H1 (cell line): ENCODE data around the gene TNRC6B. TPM values are rescaled to one million over a fixed set of nuclear protein-coding genes. Genes with fewer than 3 reads are reported as not detected.

ENCODE experiments used
- CTCF ChIA-PET: fragments of 300-600 bp; sonication (Branson Sonifier 250); formaldehyde crosslinking; loops from one replicate; lab custom pipeline; 2021; ENCODE audit not compliant: partially characterized antibody; lab: Charles Lee
- POLR2A ChIA-PET: fragments of 300-600 bp; sonication (Branson Sonifier 250); formaldehyde crosslinking; loops from one replicate; lab custom pipeline; 2021; ENCODE audit warnings: inconsistent platforms; ENCODE audit not compliant: partially characterized antibody; lab: Charles Lee
- DNase-seq, 2 experiments: peaks; one replicate each; pipeline versions ENCODE4 v3.0.0 to v3.0.0-alpha.2; 2010 to 2022; ENCODE audit warnings: low spot score in 2 of 2, low read depth in 1 of 2, mixed read lengths in 1 of 2
- FAIRE-seq: peaks from 2 replicates; lab custom pipeline; 2011; peaks lifted over from hg19 to GRCh38; lab: Jason Lieb, UNC
- H2AFZ ChIP-seq: 2 replicates; pipeline ENCODE4 v1.8.1; 2012; ENCODE audit warnings: low read length, inconsistent platforms
- H2AK5ac ChIP-seq: 2 replicates; pipeline ENCODE4 v1.6.1; 2013; ENCODE audit warnings: low read depth, low read length
- H2BK120ac ChIP-seq: replicated peaks from 2 replicates; pipeline ENCODE3; 2013; ENCODE audit warnings: low read depth, low read length, inconsistent platforms
- H2BK12ac ChIP-seq: 2 replicates; pipeline ENCODE4 v1.6.1; 2013; ENCODE audit warnings: low read depth, low read length
- H2BK15ac ChIP-seq: 2 replicates; pipeline ENCODE4 v1.6.1; 2013; ENCODE audit warnings: low read length
- H2BK20ac ChIP-seq: 2 replicates; pipeline ENCODE4 v1.6.1; 2013; ENCODE audit warnings: low read length
- H2BK5ac ChIP-seq: 2 replicates; pipeline ENCODE4 v1.6.1; 2013; ENCODE audit warnings: low read depth, low read length
- H3K14ac ChIP-seq: 2 replicates; pipeline ENCODE4 v1.6.1; 2013; ENCODE audit warnings: inconsistent platforms; ENCODE audit not compliant: insufficient read length
- H3K18ac ChIP-seq: 2 replicates; pipeline ENCODE4 v1.6.1; 2013; ENCODE audit warnings: low read length; ENCODE audit errors: extremely low read depth
- H3K23ac ChIP-seq: 2 replicates; pipeline ENCODE4 v1.6.1; 2013; ENCODE audit warnings: inconsistent platforms; ENCODE audit not compliant: insufficient read length
- H3K23me2 ChIP-seq: 2 replicates; pipeline ENCODE4 v1.6.1; 2013; ENCODE audit warnings: low read depth, low read length
- H3K27ac ChIP-seq: 2 replicates; pipeline ENCODE4 v1.6.1; 2011; ENCODE audit warnings: low read depth, low read length, inconsistent platforms
- H3K27me3 ChIP-seq, 4 experiments: replicated peaks in 1 of 4; 1 replicate in 1 of 4; 2 replicates in 3 of 4; pipeline versions ENCODE4 v1.6.1 to v1.8.1; 2011 to 2013; ENCODE audit warnings: low read length in 3 of 4, mild to moderate bottlenecking in 3 of 4, inconsistent platforms in 2 of 4, mixed read lengths in 2 of 4, moderate library complexity in 1 of 4; ENCODE audit not compliant: control insufficient read depth in 3 of 4, insufficient read depth in 3 of 4; ENCODE audit errors: extremely low read depth in 1 of 4
- H3K36me3 ChIP-seq, 4 experiments: 2 replicates each; pipeline versions ENCODE4 v1.6.1 to v1.8.1; 2011 to 2013; ENCODE audit warnings: mild to moderate bottlenecking in 4 of 4, low read length in 3 of 4, moderate library complexity in 2 of 4, control low read depth in 1 of 4, inconsistent platforms in 1 of 4; ENCODE audit not compliant: insufficient read depth in 4 of 4, control insufficient read depth in 2 of 4
- H3K4ac ChIP-seq: replicated peaks from 2 replicates; pipeline ENCODE3; 2013; ENCODE audit warnings: low read length, low read depth, mixed read lengths, inconsistent platforms; ENCODE audit not compliant: insufficient read length
- H3K4me1 ChIP-seq, 4 experiments: replicated peaks in 1 of 4; 1 replicate in 1 of 4; 2 replicates in 3 of 4; pipeline versions ENCODE4 v1.6.1 to v1.8.1; 2011 to 2013; ENCODE audit warnings: low read length in 3 of 4, inconsistent platforms in 2 of 4, mixed read lengths in 1 of 4; ENCODE audit not compliant: insufficient read depth in 4 of 4, control insufficient read depth in 3 of 4
- H3K4me2 ChIP-seq, 2 experiments: 2 replicates each; pipeline versions ENCODE4 v1.6.1 to v1.8.1; 2011 to 2013; ENCODE audit warnings: low read depth in 2 of 2, low read length in 2 of 2, control low read depth in 1 of 2, inconsistent platforms in 1 of 2, mild to moderate bottlenecking in 1 of 2; ENCODE audit not compliant: insufficient read depth in 1 of 2
- H3K4me3 ChIP-seq, 4 experiments: fragments of 200-600, 300-600 bp in 1 of 4; sonication (generic), shearing (Covaris generic), sonication (Bioruptor Twin) in 1 of 4; 2 replicates each; pipeline versions ENCODE4 v1.5.1 to v1.8.1; 2011 to 2016; ENCODE audit warnings: low read length in 4 of 4, low read depth in 3 of 4, control low read depth in 2 of 4, inconsistent platforms in 2 of 4, mild to moderate bottlenecking in 2 of 4, mixed read lengths in 1 of 4, moderate library complexity in 1 of 4; ENCODE audit not compliant: insufficient read depth in 2 of 4; ENCODE audit errors: extremely low read depth in 1 of 4
- H3K56ac ChIP-seq: replicated peaks from 2 replicates; pipeline ENCODE3; 2013; ENCODE audit warnings: low read depth, mild to moderate bottlenecking, mixed read lengths, low read length, inconsistent platforms; ENCODE audit not compliant: insufficient read length
- H3K79me1 ChIP-seq: 2 replicates; pipeline ENCODE4 v1.6.1; 2013; ENCODE audit warnings: low read depth, low read length, control low read depth
- H3K79me2 ChIP-seq, 2 experiments: 2 replicates each; pipeline versions ENCODE4 v1.6.1 to v1.8.1; 2012 to 2013; ENCODE audit warnings: low read length in 2 of 2, mild to moderate bottlenecking in 2 of 2, inconsistent platforms in 1 of 2; ENCODE audit not compliant: insufficient read depth in 2 of 2, control insufficient read depth in 1 of 2
- H3K9ac ChIP-seq, 4 experiments: replicated peaks in 1 of 4; 1 replicate in 1 of 4; 2 replicates in 3 of 4; pipeline versions ENCODE4 v1.6.1 to v1.8.1; 2011 to 2013; ENCODE audit warnings: low read depth in 3 of 4, low read length in 3 of 4, control low read depth in 2 of 4, mild to moderate bottlenecking in 2 of 4, moderate library complexity in 2 of 4, inconsistent platforms in 1 of 4; ENCODE audit errors: extremely low read depth in 1 of 4
- H3K9me3 ChIP-seq, 2 experiments: 2 replicates each; pipeline versions ENCODE4 v1.6.1 to v1.8.1; 2012 to 2013; ENCODE audit warnings: mild to moderate bottlenecking in 2 of 2, moderate library complexity in 2 of 2, control low read depth in 1 of 2, inconsistent platforms in 1 of 2, low read depth in 1 of 2, low read length in 1 of 2, mixed read lengths in 1 of 2; ENCODE audit not compliant: insufficient read depth in 2 of 2
- H4K20me1 ChIP-seq, 2 experiments: replicated peaks in 1 of 2; 2 replicates each; pipeline versions ENCODE3 to v1.8.1; 2011 to 2013; ENCODE audit warnings: inconsistent platforms in 2 of 2, low read length in 2 of 2, mild to moderate bottlenecking in 1 of 2; ENCODE audit not compliant: insufficient read depth in 2 of 2, control insufficient read depth in 1 of 2
- H4K5ac ChIP-seq: 2 replicates; pipeline ENCODE4 v1.6.1; 2013; ENCODE audit warnings: low read length, low read depth, mixed read lengths, inconsistent platforms; ENCODE audit not compliant: insufficient read length
- H4K8ac ChIP-seq: 2 replicates; pipeline ENCODE4 v1.8.0; 2013; ENCODE audit warnings: mild to moderate bottlenecking, moderate library complexity, low read length, inconsistent platforms; ENCODE audit not compliant: insufficient read depth; ENCODE audit errors: extremely low read depth
- H4K91ac ChIP-seq: replicated peaks from 2 replicates; pipeline ENCODE3; 2013; ENCODE audit warnings: low read length, mixed read lengths, inconsistent platforms; ENCODE audit not compliant: insufficient read length
- ASH2L ChIP-seq: fragments of 200-600, 300-600 bp; sonication (generic); IDR thresholded peaks from one replicate; pipeline ENCODE4 v1.7.1; 2017; ENCODE audit warnings: low read length
- CHD1 ChIP-seq: IDR thresholded peaks from 2 replicates; pipeline ENCODE4 v1.6.1; 2012; ENCODE audit warnings: low read depth, low read length, improper control_type of control experiment
- CREB1 ChIP-seq: IDR thresholded peaks from 2 replicates; pipeline ENCODE4 v1.6.1; 2012; ENCODE audit warnings: inconsistent platforms
- EGR1 ChIP-seq: IDR thresholded peaks from 2 replicates; pipeline ENCODE4 v1.6.1; 2011; ENCODE audit warnings: low read depth, low read length, borderline replicate concordance
- EP300 ChIP-seq, 2 experiments: IDR thresholded peaks; 1 replicate in 1 of 2; 2 replicates in 1 of 2; pipeline ENCODE4 v1.6.1; 2011 to 2012; ENCODE audit warnings: low read depth in 2 of 2, low read length in 2 of 2, mild to moderate bottlenecking in 2 of 2, borderline replicate concordance in 1 of 2, inconsistent platforms in 1 of 2, moderate library complexity in 1 of 2
- EZH2 ChIP-seq: fragments of 200-600 bp; sonication (generic); IDR thresholded peaks from 2 replicates; pipeline ENCODE4 v1.7.1; 2012; ENCODE audit warnings: low read depth, mild to moderate bottlenecking, moderate library complexity, low read length, inconsistent platforms; ENCODE audit not compliant: severe bottlenecking
- HDAC2 ChIP-seq, 2 experiments: fragments of 300-600 bp in 1 of 2; sonication (generic) in 1 of 2; IDR thresholded peaks; 2 replicates each; pipeline ENCODE4 v1.6.1; 2011 to 2012; ENCODE audit warnings: low read depth in 2 of 2, low read length in 2 of 2, mild to moderate bottlenecking in 2 of 2, moderate library complexity in 2 of 2, borderline replicate concordance in 1 of 2, inconsistent platforms in 1 of 2
- MAFK ChIP-seq: IDR thresholded peaks from 2 replicates; pipeline ENCODE4 v1.6.1; 2012; ENCODE audit warnings: low read depth, mild to moderate bottlenecking, improper control_type of control experiment, low read length
- NRF1 ChIP-seq: IDR thresholded peaks from 2 replicates; pipeline ENCODE4 v1.6.1; 2011; ENCODE audit warnings: mild to moderate bottlenecking, low read depth, low read length, improper control_type of control experiment
- RAD21 ChIP-seq, 2 experiments: IDR thresholded peaks in 1 of 2; conservative IDR thresholded peaks in 1 of 2; 2 replicates each; pipeline ENCODE4 v1.6.1; 2011; ENCODE audit warnings: low read depth in 2 of 2, low read length in 2 of 2, improper control_type of control experiment in 1 of 2, inconsistent platforms in 1 of 2, mild to moderate bottlenecking in 1 of 2, moderate library complexity in 1 of 2
- SAP30 ChIP-seq: fragments of 300-600 bp; sonication (generic); IDR thresholded peaks from 2 replicates; pipeline ENCODE4 v1.7.1; 2012; ENCODE audit warnings: low read length, moderate library complexity, mild to moderate bottlenecking, inconsistent platforms; ENCODE audit not compliant: insufficient read depth, insufficient replicate concordance
- SP4 ChIP-seq: IDR thresholded peaks from 2 replicates; pipeline ENCODE4 v1.6.1; 2012; ENCODE audit warnings: low read length, inconsistent platforms
- WGBS, 2 experiments: shearing (Covaris generic) in 1 of 2; methylation state at CpG; one replicate each; pipeline versions ENCODE4 v1.1.6 to v1.1.7; 2013 to 2015; ENCODE audit warnings: low lambda C conversion rate in 2 of 2, mixed read lengths in 2 of 2, inconsistent platforms in 1 of 2, low coverage in 1 of 2, missing lambda C conversion rate in 1 of 2; ENCODE audit not compliant: insufficient replicate concordance in 2 of 2, insufficient coverage in 1 of 2, insufficient read length in 1 of 2; ENCODE audit errors: extremely low coverage in 1 of 2, missing lambda C conversion rate in 1 of 2; 5-methylcytosine and 5-hydroxymethylcytosine counted together
- polyA plus RNA-seq, 7 experiments: library from polyadenylated mRNA; depleted of rRNA in 3 of 7; stranded (reverse) in 5 of 7; unstranded in 2 of 7; fragments of >200 nt in 5 of 7; fragments of 200-250 nt in 2 of 7; gene quantifications; 1 replicate in 5 of 7; 2 replicates in 1 of 7; 4 replicates in 1 of 7; pipeline versions ENCODE4 v1.2.1 to v1.2.3, GENCODE V29; 2011 to 2013; ENCODE audit warnings: missing spikeins in 2 of 7, mixed read lengths in 2 of 7
- total RNA-seq: library from RNA; stranded (reverse); fragmentation: NEBNext Ultra II Directional; extraction: Animal tissue kit (Norgen Biotek cat#: 25700); gene quantifications from 2 replicates; pipeline ENCODE4 v1.2.1, GENCODE V29; 2021

Gene TNRC6B
- total and polyA plus RNA-seq, 2 of the 8 experiments (the other 6 are each of a cell fraction or from before 2014, with no cell fraction given), result 12.5 to 48.9 TPM

GRCh38 chr22:40175611-40176244, 2.0 kb upstream of the TNRC6B start:
- no peaks in the 10 kb centered on the region for H4K20me1 ChIP-seq
- no peak for TF ChIP-seq EZH2
- no peak for TF ChIP-seq SP4
- TF ChIP-seq MAFK, result no peak
- TF ChIP-seq EP300 (IDR thresholded peaks at IDR 0.05; ENCODE audit: borderline replicate concordance in 1 of 2, low read depth in 2 of 2, low read length in 2 of 2), result no peak
- TF ChIP-seq RAD21 (IDR thresholded peaks at IDR 0.05 in 1 of 2, conservative IDR thresholded peaks at IDR 0.05 in 1 of 2; ENCODE audit: low read depth in 2 of 2, low read length in 2 of 2), result no peak
- TF ChIP-seq CREB1, result no peak
- TF ChIP-seq EGR1, result no peak
- no peak for TF ChIP-seq ASH2L
- TF ChIP-seq SAP30, result no peak
- TF ChIP-seq CHD1, result no peak
- TF ChIP-seq HDAC2 (IDR thresholded peaks at IDR 0.05; ENCODE audit: borderline replicate concordance in 1 of 2, low read depth in 2 of 2, low read length in 2 of 2), result no peak
- TF ChIP-seq NRF1, result no peak

More at GRCh38 chr22:40175611-40176244, 2.0 kb upstream of the TNRC6B start:
- Histone ChIP-seq H2AK5ac (no peak overlapping the region; the same call in 1 of the 2 replicates), H3K23ac (no peak overlapping the region), H3K36me3 (no peaks in the 10 kb centered on the region), H3K79me1 (peaks cover 4% of the 10 kb centered on the region; the same call in 1 of the 2 replicates), H2BK15ac (no peak overlapping the region), H3K4me2 (peak overlapping the region; percentile 74 to 88; a peak in 3 of 4 replicates), H4K8ac (no peak overlapping the region), H2AFZ (no peak overlapping the region), H3K14ac (no peak overlapping the region), H3K79me2 (peaks cover 10 to 35% of the 10 kb centered on the region in 2 experiments; a peak in 3 of 4 replicates), H3K4ac (no peak overlapping the region), H2BK12ac (no peak overlapping the region; the same call in 1 of the 2 replicates), H3K18ac (no peak overlapping the region), H3K56ac (no peak overlapping the region), H3K9ac (no peak overlapping the region), H2BK20ac (0 out of 2 replicates have a peak overlapping the region, but pooled peaks have one; percentile 34), H2BK5ac (peak overlapping the region; percentile 28; the same call in 1 of the 2 replicates), H3K9me3 (no peaks in the 10 kb centered on the region), H4K91ac (no peak overlapping the region), H3K4me1 (peaks cover 0 to 12% (median 8%) of the 10 kb centered on the region in 4 experiments; a peak in 3 of 7 replicates), H3K27ac (no peak overlapping the region; the same call in 1 of the 2 replicates), H3K4me3 (no peak overlapping the region), H3K23me2 (peaks cover 10% of the 10 kb centered on the region), H4K5ac (no peak overlapping the region), H2BK120ac (no peak overlapping the region), H3K27me3 (no peaks in the 10 kb centered on the region)
- DNase-seq (no peak), FAIRE-seq (no peak)
- POLR2A ChIA-PET, result interaction anchor here (9.1 kb wide), 1 partner anchor 17 kb away, joined by 224 read pairs; no protein-coding TSS in a partner anchor
- WGBS, 2 experiments, result 85% methylated on average over 12 of the region's 12 CpGs; no CpG with 5 or more reads in 1 of the 2 experiments
- CTCF ChIA-PET, result interaction anchor here (0.6 to 1.0 kb wide), 3 partner anchors 27 to 508 kb away, joined by 3 read pairs; no protein-coding TSS in a partner anchor
